Measurements from ENCODE around the gene BMP15.

Gene BMP15

GRCh38 chrX:50910685-50911176, at the start of gene BMP15:
Gene BMP15 (plus strand): TSS chrX:50910735. CDS start chrX:50910784, 49 bp downstream.
- no peak for DNase-seq (ENCODE audit: low read depth)

- no peak for DNase-seq (ENCODE audit: low read depth)
These were observed 47.1 kb upstream of the BMP15 start for GRCh38 chrX:50863471-50863870.

GRCh38 chrX:50865311-50865710, 45.2 kb upstream of the BMP15 start:
- no peak for DNase-seq (ENCODE audit: low read depth)

GRCh38 chrX:50871922-50872453, 38.5 kb upstream of the BMP15 start:
- no peak for DNase-seq (ENCODE audit: low read depth)

GRCh38 chrX:50874876-50875275, 35.7 kb upstream of the BMP15 start:
- no peak for DNase-seq (ENCODE audit: low read depth)

- DNase-seq (ENCODE audit: low read depth) = no peak
These were observed 34.0 kb upstream of the BMP15 start for GRCh38 chrX:50876551-50876950.

- DNase-seq (ENCODE audit: low read depth) = no peak
These were observed 33.2 kb upstream of the BMP15 start for GRCh38 chrX:50877310-50877709.

- no peak for DNase-seq (ENCODE audit: low read depth)
These were observed 29.5 kb upstream of the BMP15 start for GRCh38 chrX:50881028-50881427.

- DNase-seq (ENCODE audit: low read depth) = no peak
These were observed 21.7 kb upstream of the BMP15 start for GRCh38 chrX:50888884-50889283.

- no peak for DNase-seq (ENCODE audit: low read depth)
These were observed 21.0 kb upstream of the BMP15 start for GRCh38 chrX:50889582-50889981.

GRCh38 chrX:50893047-50893446, 17.5 kb upstream of the BMP15 start:
- no peak for DNase-seq (ENCODE audit: low read depth)

- no peak for DNase-seq (ENCODE audit: low read depth)
These were observed 17.1 kb upstream of the BMP15 start for GRCh38 chrX:50893466-50893865.

GRCh38 chrX:50905334-50905733, 5.2 kb upstream of the BMP15 start:
- no peak for DNase-seq (ENCODE audit: low read depth)

GRCh38 chrX:50913520-50913919, 3.0 kb downstream of the BMP15 start:
- no peak for DNase-seq (ENCODE audit: low read depth)

- no peak for DNase-seq (ENCODE audit: low read depth)
These were observed 9.6 kb downstream of the BMP15 start for GRCh38 chrX:50920132-50920531.

- no peak for DNase-seq (ENCODE audit: low read depth)
These were observed 16.6 kb downstream of the BMP15 start for GRCh38 chrX:50927127-50927526.

GRCh38 chrX:50941638-50942037, 31.1 kb downstream of the BMP15 start:
- no peak for DNase-seq (ENCODE audit: low read depth)

- DNase-seq (ENCODE audit: low read depth) = no peak
These were observed 31.9 kb downstream of the BMP15 start for GRCh38 chrX:50942471-50942870.

GRCh38 chrX:50952406-50952805, 41.9 kb downstream of the BMP15 start:
- DNase-seq (ENCODE audit: low read depth) = no peak

GRCh38 chrX:50953832-50954231, 43.3 kb downstream of the BMP15 start:
- DNase-seq (ENCODE audit: low read depth) = no peak

GRCh38 chrX:50962156-50962555, 51.6 kb downstream of the BMP15 start:
- no peak for DNase-seq (ENCODE audit: low read depth)

GRCh38 chrX:50963842-50964241, 53.3 kb downstream of the BMP15 start:
- no peak for DNase-seq (ENCODE audit: low read depth)
